HepG2 (cell line): ENCODE measurements around the gene RTEL1. TPM values are rescaled to one million over a fixed set of nuclear protein-coding genes. Genes with fewer than 3 reads are reported as not detected.

Experiments used
- ADNP ChIP-seq: sonication (generic); formaldehyde crosslinking; IDR thresholded peaks from 2 replicates; pipeline ENCODE4 v1.4.0; 2020; ENCODE audit warnings: missing genetic modification reagents
- ATF2 ChIP-seq: sonication (generic); formaldehyde crosslinking; IDR thresholded peaks from 2 replicates; pipeline ENCODE4 v1.4.0; 2020; ENCODE audit warnings: missing genetic modification reagents
- EED ChIP-seq: sonication (generic); formaldehyde crosslinking; IDR thresholded peaks from 2 replicates; pipeline ENCODE4 v1.5.0; 2020; ENCODE audit warnings: mild to moderate bottlenecking, missing genetic modification reagents
- GPN1 ChIP-seq: sonication (generic); formaldehyde crosslinking; IDR thresholded peaks from 2 replicates; pipeline ENCODE4 v1.5.1; 2020; ENCODE audit warnings: missing genetic modification reagents, borderline replicate concordance
- MAX ChIP-seq: IDR thresholded peaks from 2 replicates; pipeline ENCODE4 v1.6.1; 2012; ENCODE audit warnings: inconsistent platforms
- NRL ChIP-seq: sonication (generic); formaldehyde crosslinking; IDR thresholded peaks from 2 replicates; pipeline ENCODE4 v1.5.0; 2020; ENCODE audit warnings: missing genetic modification reagents, mild to moderate bottlenecking, moderate library complexity, borderline replicate concordance
- PHF8 ChIP-seq: sonication (generic); formaldehyde crosslinking; IDR thresholded peaks from 2 replicates; pipeline ENCODE4 v1.5.0; 2020; ENCODE audit warnings: missing genetic modification reagents
- PITX1 ChIP-seq: sonication (generic); formaldehyde crosslinking; IDR thresholded peaks from 2 replicates; pipeline ENCODE4 v1.5.1; 2020; ENCODE audit warnings: mild to moderate bottlenecking, missing genetic modification reagents
- SAP130 ChIP-seq: IDR thresholded peaks from 2 replicates; pipeline ENCODE4 v1.6.1; 2016; ENCODE audit warnings: low read depth
- SETDB1 ChIP-seq: sonication (generic); formaldehyde crosslinking; IDR thresholded peaks from 2 replicates; pipeline ENCODE4 v1.5.1; 2020; ENCODE audit warnings: missing genetic modification reagents, mild to moderate bottlenecking, borderline replicate concordance
- THYN1 ChIP-seq: sonication (generic); formaldehyde crosslinking; IDR thresholded peaks from 2 replicates; pipeline ENCODE4 v1.8.1; 2023; ENCODE audit warnings: low read depth, mild to moderate bottlenecking, moderate library complexity, missing genetic modification reagents, borderline replicate concordance
- ZBTB40 ChIP-seq, 2 experiments: fragments of 450-650 bp in 1 of 2; sonication (generic) in 1 of 2; formaldehyde crosslinking in 1 of 2; IDR thresholded peaks; 2 replicates each; pipeline versions ENCODE4 v1.6.1 to v1.8.0; 2016 to 2022; ENCODE audit warnings: antibody characterized with exemption in 1 of 2, mild to moderate bottlenecking in 1 of 2, missing genetic modification reagents in 1 of 2
- ZBTB49 ChIP-seq: sonication (generic); formaldehyde crosslinking; IDR thresholded peaks from 2 replicates; pipeline ENCODE4 v1.4.0; 2020; ENCODE audit warnings: missing genetic modification reagents, borderline replicate concordance
- ZNF660 ChIP-seq: sonication (generic); formaldehyde crosslinking; IDR thresholded peaks from 2 replicates; pipeline ENCODE4 v1.5.1; 2020; ENCODE audit warnings: mild to moderate bottlenecking, low read depth, missing genetic modification reagents, borderline replicate concordance
- ZNF674 ChIP-seq: sonication (generic); formaldehyde crosslinking; IDR thresholded peaks from 2 replicates; pipeline ENCODE4 v1.5.0; 2020; ENCODE audit warnings: low read depth, mild to moderate bottlenecking, missing genetic modification reagents
- polyA plus RNA-seq, 8 experiments: library from polyadenylated mRNA; depleted of rRNA in 3 of 8; stranded (reverse) in 7 of 8; unstranded in 1 of 8; fragments of >200 nt; fragmentation: Illumina TruSeq in 4 of 8; extraction: Trizol in 4 of 8; gene quantifications; 2 replicates each; pipeline versions ENCODE4 v1.2.1 to v1.2.3, GENCODE V29; 2011 to 2016; ENCODE audit warnings: low read depth in 4 of 8, missing spikeins in 1 of 8, mixed read lengths in 1 of 8; ENCODE audit not compliant: insufficient read depth in 1 of 8
- total RNA-seq, 5 experiments: library from RNA; depleted of rRNA; stranded (reverse); fragments of >200 nt; fragmentation: Illumina TruSeq; extraction: Trizol; gene quantifications; 2 replicates each; pipeline ENCODE4 v1.2.3, GENCODE V29; 2016; ENCODE audit warnings: low read depth in 1 of 5

Gene RTEL1
- total and polyA plus RNA-seq, 2 of the 13 experiments (the other 11 are each of a cell fraction or from before 2014, with no cell fraction given), result 21.8 to 36.4 TPM

GRCh38 chr20:63696628-63697356, 38.7 kb downstream of the RTEL1 start, which contains the start of gene TNFRSF6B (continued):
- no peak for TF ChIP-seq ZBTB40 (IDR thresholded peaks at IDR 0.05)
- TF ChIP-seq ZBTB40 (CRISPR knock-in tag; IDR thresholded peaks at IDR 0.05), result peak; percentile 21; the same call in 1 of the 2 replicates
- peak; percentile 46; the same call in 1 of the 2 replicates for TF ChIP-seq SAP130 (CRISPR knock-in tag)
- TF ChIP-seq PHF8 (CRISPR knock-in tag), result peak; percentile 28; the same call in 1 of the 2 replicates
- TF ChIP-seq MAX, result peak; percentile 51; the same call in 1 of the 2 replicates
- TF ChIP-seq SETDB1 (CRISPR knock-in tag), result no peak
- no peak for TF ChIP-seq THYN1 (CRISPR knock-in tag)
- peak; percentile 76 for TF ChIP-seq PITX1 (CRISPR knock-in tag)
- peak; percentile 59; the same call in 1 of the 2 replicates for TF ChIP-seq EED (CRISPR knock-in tag)
- TF ChIP-seq GPN1 (CRISPR knock-in tag), result 0 out of 2 replicates have a peak, but pooled peaks have one; percentile 37
- TF ChIP-seq ZBTB49, result no peak
- TF ChIP-seq ATF2 (CRISPR knock-in tag), result no peak
- no peak for TF ChIP-seq ADNP (CRISPR knock-in tag)
- 0 out of 2 replicates have a peak, but pooled peaks have one; percentile 82 for TF ChIP-seq ZNF674
- no peak; the same call in 1 of the 2 replicates for TF ChIP-seq NRL (CRISPR knock-in tag)
- TF ChIP-seq ZNF660 (CRISPR knock-in tag), result no peak
